Common myeloid progenitor, CD34-positive (primary cell): Measurements from ENCODE around the gene ZFAND4.

ENCODE experiments used
- CTCF ChIA-PET: fragments of 350-600 bp; sonication (Branson Sonifier 250); formaldehyde crosslinking; loops from one replicate; lab custom pipeline; 2021; ENCODE audit warnings: antibody characterized with exemption; lab: Charles Lee
- POLR2A ChIA-PET: fragments of 350-600 bp; sonication (Branson Sonifier 250); formaldehyde crosslinking; loops from one replicate; lab custom pipeline; 2021; ENCODE audit warnings: antibody characterized with exemption; lab: Charles Lee
- DNase-seq, 3 donors: peaks; one replicate each; pipeline versions ENCODE4 v3.0.0 to v3.0.0-alpha.2; 2013
- H3K27ac ChIP-seq, 2 experiments: 1 replicate in 1 of 2; 2 replicates in 1 of 2; pipeline ENCODE4 v1.7.0; 2013; ENCODE audit warnings: inconsistent platforms in 2 of 2, low read length in 2 of 2, mild to moderate bottlenecking in 2 of 2, low read depth in 1 of 2, moderate library complexity in 1 of 2; ENCODE audit not compliant: severe bottlenecking in 2 of 2, insufficient read depth in 1 of 2, poor library complexity in 1 of 2
- H3K27me3 ChIP-seq, 5 experiments: replicated peaks in 2 of 5; 1 replicate in 3 of 5; 2 replicates in 2 of 5; pipeline versions ENCODE4 v1.6.1 to v1.7.0; 2013; ENCODE audit warnings: low read length in 4 of 5, mild to moderate bottlenecking in 2 of 5, moderate library complexity in 2 of 5, inconsistent platforms in 1 of 5; ENCODE audit not compliant: insufficient read depth in 5 of 5, control insufficient read depth in 4 of 5
- H3K36me3 ChIP-seq, 4 experiments: 1 replicate in 2 of 4; 2 replicates in 2 of 4; pipeline versions ENCODE4 v1.6.1 to v1.7.0; 2013; ENCODE audit warnings: low read length in 3 of 4, control low read depth in 1 of 4, mild to moderate bottlenecking in 1 of 4; ENCODE audit not compliant: control insufficient read depth in 4 of 4, insufficient read depth in 4 of 4
- H3K4me1 ChIP-seq, 4 experiments: 1 replicate in 3 of 4; 2 replicates in 1 of 4; pipeline versions ENCODE4 v1.6.1 to v1.7.1; 2013; ENCODE audit warnings: low read length in 3 of 4, mild to moderate bottlenecking in 3 of 4, control low read depth in 1 of 4, inconsistent platforms in 1 of 4, moderate library complexity in 1 of 4; ENCODE audit not compliant: control insufficient read depth in 4 of 4, insufficient read depth in 4 of 4; ENCODE audit errors: control extremely low read depth in 1 of 4
- H3K4me3 ChIP-seq, 7 experiments: 1 replicate in 4 of 7; 2 replicates in 3 of 7; pipeline versions ENCODE4 v1.5.1 to v1.7.0; 2013; ENCODE audit warnings: mild to moderate bottlenecking in 7 of 7, low read length in 6 of 7, moderate library complexity in 6 of 7, inconsistent platforms in 2 of 7, low read depth in 2 of 7, control low read depth in 1 of 7; ENCODE audit not compliant: insufficient read depth in 4 of 7, control insufficient read depth in 1 of 7; ENCODE audit errors: extremely low read depth in 1 of 7
- H3K9me3 ChIP-seq, 5 experiments: 1 replicate in 4 of 5; 2 replicates in 1 of 5; pipeline versions ENCODE4 v1.6.1 to v1.7.1; 2013; ENCODE audit warnings: low read length in 4 of 5, mild to moderate bottlenecking in 2 of 5, inconsistent platforms in 1 of 5, low read depth in 1 of 5, moderate library complexity in 1 of 5; ENCODE audit not compliant: control insufficient read depth in 4 of 5, insufficient read depth in 2 of 5; ENCODE audit errors: control extremely low read depth in 1 of 5
- WGBS: methylation state at CpG from one replicate; pipeline ENCODE4 v1.1.5; 2013; ENCODE audit not compliant: insufficient coverage; 5-methylcytosine and 5-hydroxymethylcytosine counted together

Gene ZFAND4

DNA sequence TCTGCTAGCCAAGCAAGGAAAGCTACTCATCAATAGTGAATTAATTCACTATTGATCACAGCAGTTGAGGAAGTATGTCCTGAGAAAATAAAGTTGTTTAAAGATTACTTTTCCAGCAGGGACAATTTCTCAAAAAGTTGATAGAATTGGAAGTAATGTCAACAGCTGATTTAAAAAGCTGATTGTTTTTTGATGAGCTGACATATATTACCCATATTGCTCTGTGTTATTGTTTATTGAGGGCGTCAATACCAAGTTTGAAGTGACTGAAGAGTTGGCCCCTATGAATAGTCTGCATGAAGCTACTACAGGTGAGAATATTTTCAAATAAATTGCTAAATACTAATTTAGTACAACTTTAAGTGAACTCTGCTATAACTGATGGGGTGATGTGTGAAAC, 28.0 kb downstream of the ZFAND4 start:
- POLR2A ChIA-PET = no interaction called here

DNA sequence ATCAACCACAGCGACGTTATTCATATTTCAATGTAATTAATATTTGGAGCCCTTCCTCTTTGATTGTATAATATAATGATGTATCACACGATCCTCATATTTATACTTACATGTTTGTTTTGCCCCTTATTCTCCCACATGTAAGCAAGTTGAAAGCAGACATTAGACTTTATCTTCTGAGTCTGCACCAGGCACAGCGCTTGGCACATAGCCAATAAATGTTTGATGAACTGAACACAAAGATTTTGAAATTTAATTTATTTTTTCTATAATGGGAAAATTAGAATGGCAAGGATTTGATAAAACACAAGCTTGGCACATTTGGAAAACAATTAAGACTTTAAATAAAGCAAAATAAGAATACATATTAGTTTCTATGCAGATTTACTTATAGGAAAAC, 31.6 kb downstream of the ZFAND4 start:
- Histone ChIP-seq H3K27me3 (no peaks in the 10 kb centered on the region), H3K4me3 (no peak overlapping the region), H3K4me1 (no peaks in the 10 kb centered on the region), H3K27ac (no peak overlapping the region), H3K36me3 (peaks cover 3 to 34% (median 8%) of the 10 kb centered on the region in 4 experiments), H3K9me3 (no peaks in the 10 kb centered on the region)
- no peak for DNase-seq
- no CpG with 5 or more reads among the region's 4 CpGs for WGBS
- ChIA-PET POLR2A (no interaction called here), CTCF (no interaction called here)

More for the DNA sequence above, 28.0 kb downstream of the ZFAND4 start:
- Histone ChIP-seq H3K4me3 (no peak overlapping the region), H3K36me3 (peaks cover 10 to 37% (median 24%) of the 10 kb centered on the region in 4 experiments), H3K9me3 (no peaks in the 10 kb centered on the region), H3K27me3 (no peaks in the 10 kb centered on the region), H3K4me1 (no peaks in the 10 kb centered on the region), H3K27ac (no peak overlapping the region)
- WGBS = no CpG with 5 or more reads among the region's 1 CpG
- CTCF ChIA-PET = interaction anchor here (1.0 to 2.4 kb wide), 5 partner anchors 12 to 180 kb away, joined by 3 to 7 read pairs (median 3); no protein-coding TSS in a partner anchor
- DNase-seq = no peak

DNA sequence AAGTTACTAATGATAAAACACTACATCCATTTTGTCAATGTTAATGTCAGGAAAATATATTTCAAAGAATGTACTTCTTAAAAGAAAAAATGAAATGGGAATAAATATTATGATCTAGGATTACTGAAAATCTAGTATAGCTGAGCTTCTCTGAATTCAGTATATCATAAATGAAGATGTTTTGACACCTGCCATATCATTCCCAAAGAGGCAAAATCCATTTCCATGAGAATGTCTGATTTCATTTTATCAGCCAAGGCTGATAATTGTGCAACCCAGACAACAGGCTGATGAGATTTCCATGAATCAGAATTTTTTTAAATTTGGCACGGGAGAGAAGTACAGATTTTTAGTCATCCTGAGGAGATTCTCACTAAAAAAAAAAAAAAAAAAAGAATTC, 32.5 kb downstream of the ZFAND4 start:
- Histone ChIP-seq H3K27ac (no peak overlapping the region), H3K27me3 (no peaks in the 10 kb centered on the region), H3K4me3 (no peak overlapping the region), H3K36me3 (peaks cover 3 to 38% (median 7%) of the 10 kb centered on the region in 4 experiments), H3K4me1 (no peaks in the 10 kb centered on the region), H3K9me3 (no peaks in the 10 kb centered on the region)
- POLR2A ChIA-PET = no interaction called here
- 100% methylated on average over 1 of the region's 1 CpG for WGBS
- CTCF ChIA-PET = no interaction called here
- no peak for DNase-seq

- no peak for DNase-seq
- H3K9me3 ChIP-seq = no peaks in the 10 kb centered on the region
- H3K4me3 ChIP-seq = no peak overlapping the region
- 100% methylated on average over 4 of the region's 5 CpGs for WGBS
- peaks cover 0 to 2% (median 0%) of the 10 kb centered on the region in 4 experiments for H3K4me1 ChIP-seq
- H3K27ac ChIP-seq = no peak overlapping the region
- H3K36me3 ChIP-seq = peaks cover 12 to 20% (median 18%) of the 10 kb centered on the region in 4 experiments
- POLR2A ChIA-PET = no interaction called here
- H3K27me3 ChIP-seq = no peaks in the 10 kb centered on the region
- CTCF ChIA-PET = no interaction called here
These were observed 45.0 kb downstream of the ZFAND4 start for GRCh38 chr10:45627412-45628048.

- Histone ChIP-seq H3K27ac (no peak overlapping the region), H3K36me3 (peaks cover 12 to 20% (median 17%) of the 10 kb centered on the region in 4 experiments), H3K4me3 (no peak overlapping the region), H3K9me3 (no peaks in the 10 kb centered on the region), H3K4me1 (peaks cover 0 to 2% (median 0%) of the 10 kb centered on the region in 4 experiments), H3K27me3 (no peaks in the 10 kb centered on the region)
- CTCF ChIA-PET = no interaction called here
- 100% methylated on average over 3 of the region's 3 CpGs for WGBS
- POLR2A ChIA-PET = no interaction called here
- DNase-seq = no peak
These were observed 46.7 kb downstream of the ZFAND4 start for GRCh38 chr10:45625879-45626278.

GRCh38 chr10:45624724-45625123, 47.8 kb downstream of the ZFAND4 start:
- no peaks in the 10 kb centered on the region for H3K27me3 ChIP-seq
- H3K4me1 ChIP-seq = peaks cover 0 to 2% (median 0%) of the 10 kb centered on the region in 4 experiments
- peaks cover 12 to 20% (median 17%) of the 10 kb centered on the region in 4 experiments for H3K36me3 ChIP-seq
- no peak overlapping the region for H3K27ac ChIP-seq
- H3K9me3 ChIP-seq = no peaks in the 10 kb centered on the region
- ChIA-PET CTCF (no interaction called here), POLR2A (no interaction called here)
- no peak for DNase-seq
- H3K4me3 ChIP-seq = no peak overlapping the region
- WGBS = 100% methylated on average over 4 of the region's 6 CpGs

DNA sequence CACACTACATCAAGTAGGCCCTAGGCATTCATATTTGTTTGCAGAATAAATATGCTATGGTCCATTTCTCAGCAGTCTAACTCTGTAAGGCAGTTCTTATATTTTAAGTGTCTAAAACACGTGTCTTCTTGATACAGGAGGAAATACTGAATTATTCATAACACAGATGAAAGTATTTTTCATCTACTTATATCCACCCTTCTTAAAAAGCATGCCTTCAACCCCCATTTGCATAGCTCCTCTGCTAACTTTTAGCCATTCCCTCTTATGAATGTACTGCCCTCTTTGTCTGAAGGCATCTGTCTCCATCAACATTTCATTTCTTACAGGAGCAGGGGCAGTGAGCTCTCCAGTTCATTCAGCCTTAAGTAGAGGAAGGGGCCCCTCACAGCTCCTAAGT, 57.7 kb downstream of the ZFAND4 start:
- no peak for DNase-seq
- H3K27me3 ChIP-seq = no peaks in the 10 kb centered on the region
- POLR2A ChIA-PET = no interaction called here
- H3K36me3 ChIP-seq = peaks cover 0 to 45% (median 21%) of the 10 kb centered on the region in 4 experiments
- H3K4me3 ChIP-seq = no peak overlapping the region
- no peaks in the 10 kb centered on the region for H3K4me1 ChIP-seq
- WGBS = no CpG with 5 or more reads among the region's 1 CpG
- H3K9me3 ChIP-seq = peaks cover 0 to 14% (median 0%) of the 10 kb centered on the region in 5 experiments
- no peak overlapping the region for H3K27ac ChIP-seq
- CTCF ChIA-PET = no interaction called here
